K562 (cell line): ENCODE results near the gene NSUN6. TPM values are rescaled to one million over a fixed set of nuclear protein-coding genes. Genes with fewer than 3 reads are reported as not detected.
A peak's percentile ranks its signal among the peaks of the same experiment; 100 is the strongest.

ENCODE experiments used
- ARNT ChIP-seq, 2 experiments: fragments of 450-650 bp; IDR thresholded peaks; 2 replicates each; pipeline ENCODE4 v1.6.1; 2016; ENCODE audit warnings: mild to moderate bottlenecking in 1 of 2
- BRD4 ChIP-seq: fragments of 200-600 bp; sonication (generic); IDR thresholded peaks from 2 replicates; pipeline ENCODE4 v1.6.1; 2017; ENCODE audit warnings: inconsistent platforms
- CBFB ChIP-seq: sonication (generic); formaldehyde crosslinking; IDR thresholded peaks from 2 replicates; pipeline ENCODE4 v1.4.0; 2020; ENCODE audit warnings: mild to moderate bottlenecking, missing genetic modification reagents
- CC2D1A ChIP-seq: fragments of 450-650 bp; IDR thresholded peaks from 2 replicates; pipeline ENCODE4 v1.6.1; 2017; ENCODE audit warnings: mild to moderate bottlenecking
- CREB5 ChIP-seq: fragments of 250-450 bp; sonication (Bioruptor Pico); IDR thresholded peaks from 2 replicates; pipeline ENCODE4 v1.5.0; 2020; ENCODE audit warnings: mild to moderate bottlenecking
- CSDE1 ChIP-seq, 2 experiments: fragments of 450-650 bp; IDR thresholded peaks; 2 replicates each; pipeline ENCODE4 v1.6.1; 2016; ENCODE audit warnings: mild to moderate bottlenecking in 1 of 2
- HDAC3 ChIP-seq: fragments of 450-650 bp; IDR thresholded peaks from 2 replicates; pipeline ENCODE4 v1.6.1; 2018; ENCODE audit warnings: borderline replicate concordance, mild to moderate bottlenecking, moderate library complexity; ENCODE audit not compliant: partially characterized antibody
- HDGF ChIP-seq: fragments of 450-650 bp; IDR thresholded peaks from 2 replicates; pipeline ENCODE4 v1.6.1; 2016
- HOMEZ ChIP-seq: fragments of 250-450 bp; sonication (Bioruptor Pico); IDR thresholded peaks from 2 replicates; pipeline ENCODE4 v1.4.0; 2020; ENCODE audit warnings: mild to moderate bottlenecking, moderate library complexity
- JUN ChIP-seq, 2 experiments: sonication (generic) in 1 of 2; formaldehyde crosslinking in 1 of 2; IDR thresholded peaks; 2 replicates each; pipeline versions ENCODE4 v1.6.1 to v1.8.0; 2012 to 2022; ENCODE audit warnings: borderline replicate concordance in 2 of 2, mild to moderate bottlenecking in 2 of 2, improper control_type of control experiment in 1 of 2, low read depth in 1 of 2, low read length in 1 of 2, missing genetic modification reagents in 1 of 2
- POLR3G ChIP-seq: IDR thresholded peaks from 2 replicates; pipeline ENCODE4 v1.6.1; 2011; ENCODE audit not compliant: insufficient read length, insufficient replicate concordance; ENCODE audit errors: extremely low read depth
- RAD21 ChIP-seq, 2 experiments: fragments of 250-450 bp in 1 of 2; fragments of 450-650 bp in 1 of 2; sonication (Bioruptor Pico) in 1 of 2; formaldehyde crosslinking in 1 of 2; IDR thresholded peaks in 1 of 2; conservative IDR thresholded peaks in 1 of 2; 2 replicates each; pipeline versions ENCODE4 v1.4.0 to v1.8.0; 2020 to 2022; ENCODE audit warnings: mild to moderate bottlenecking in 2 of 2, moderate library complexity in 1 of 2
- SMARCC2 ChIP-seq: fragments of 450-650 bp; IDR thresholded peaks from 2 replicates; pipeline ENCODE4 v1.6.1; 2017; ENCODE audit warnings: antibody characterized with exemption, moderate library complexity, mild to moderate bottlenecking, low read depth
- SRSF7 ChIP-seq: fragments of 200-400 bp; formaldehyde crosslinking; optimal IDR thresholded peaks from 2 replicates; pipeline ENCODE3; 2017; ENCODE audit warnings: mild to moderate bottlenecking, low read depth, low read length
- ZNF175 ChIP-seq: fragments of 200-800 bp; sonication (Bioruptor generic); IDR thresholded peaks from 2 replicates; pipeline ENCODE4 v1.6.1; 2016; ENCODE audit warnings: low read depth, mild to moderate bottlenecking, missing genetic modification characterization, missing compliant biosample characterization
- ZNF444 ChIP-seq: fragments of 250-450 bp; sonication (Bioruptor Pico); IDR thresholded peaks from 2 replicates; pipeline ENCODE4 v1.4.0; 2020; ENCODE audit warnings: mild to moderate bottlenecking, moderate library complexity
- polyA plus RNA-seq, 8 experiments: library from polyadenylated mRNA; depleted of rRNA in 4 of 8; stranded (reverse) in 5 of 8; unstranded in 3 of 8; fragments of >200 nt; fragmentation: Nextera tagmentation in 2 of 8; fragmentation: Illumina TruSeq in 1 of 8; extraction: Ambion mirVana in 2 of 8; extraction: Trizol in 1 of 8; gene quantifications; 2 replicates each; pipeline versions ENCODE4 v1.2.1 to v1.2.3, GENCODE V29; 2011 to 2014; ENCODE audit warnings: inconsistent platforms in 1 of 8, missing spikeins in 1 of 8
- total RNA-seq, 7 experiments: library from RNA; depleted of rRNA in 6 of 7; stranded (reverse); fragments of >200 nt in 6 of 7; fragmentation: Illumina TruSeq in 2 of 7; extraction: Trizol in 2 of 7; gene quantifications; 2 replicates each; pipeline versions ENCODE4 v1.2.1 to v1.2.3, GENCODE V29; 2011 to 2021; ENCODE audit warnings: low replicate concordance in 1 of 7
- TF ChIP-seq, protein P1 (sequence below): fragments of 250-450 bp; sonication (Bioruptor Pico); IDR thresholded peaks from 2 replicates; pipeline ENCODE4 v1.8.0; 2022; ENCODE audit warnings: inconsistent platforms
- TF ChIP-seq, protein P2 (sequence below): fragments of 250-450 bp; sonication (Bioruptor Pico); IDR thresholded peaks from 2 replicates; pipeline ENCODE4 v1.4.0; 2020; ENCODE audit warnings: mild to moderate bottlenecking, moderate library complexity, borderline replicate concordance
- TF ChIP-seq, protein P3 (sequence below): sonication (generic); formaldehyde crosslinking; IDR thresholded peaks from 2 replicates; pipeline ENCODE4 v1.8.1; 2023; ENCODE audit warnings: mild to moderate bottlenecking, missing genetic modification reagents

NSUN6 gene
- total and polyA plus RNA-seq, 9 of the 15 experiments (the other 6 are each of a cell fraction or from before 2014, with no cell fraction given): 12.5 to 33.1 (median 24.2) TPM

DNA sequence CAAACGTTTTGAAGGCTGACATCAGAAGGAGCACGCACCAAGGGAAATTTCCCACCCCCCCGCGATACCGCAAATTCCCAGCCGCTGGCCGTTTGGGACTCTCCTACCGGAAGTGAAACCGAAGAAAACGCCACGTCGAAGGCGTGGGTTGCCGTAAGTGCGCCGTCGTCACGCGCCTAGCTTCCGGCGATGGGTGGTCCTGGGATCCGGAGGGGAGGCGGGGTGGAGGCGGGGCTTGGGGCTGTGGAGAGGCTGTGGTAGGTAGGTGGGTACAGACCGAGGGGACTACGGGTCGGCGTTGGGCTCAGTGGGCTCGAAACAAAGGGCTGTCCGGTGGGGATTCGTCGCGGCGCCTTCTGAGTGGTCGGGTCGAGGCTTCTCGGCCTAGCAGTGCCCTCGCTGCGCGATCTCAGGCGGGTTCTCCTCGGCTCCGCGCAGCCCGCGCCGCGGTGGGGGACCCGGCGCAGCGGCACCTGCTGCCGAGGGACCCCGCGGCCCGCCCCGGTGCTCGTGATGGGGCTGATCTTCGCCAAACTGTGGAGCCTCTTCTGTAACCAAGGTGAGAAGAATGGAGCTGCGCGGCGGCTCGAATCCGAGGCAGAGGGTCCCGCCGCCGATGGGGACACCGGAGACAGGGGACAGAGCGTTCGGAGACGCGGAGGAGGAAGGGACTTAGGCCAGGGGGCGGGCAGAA, 7.9 kb upstream of the NSUN6 start, which contains the start of gene ARL5B (continued):
- TF ChIP-seq HDGF (no peak), CC2D1A (peak; percentile 28; the same call in 1 of the 2 replicates), BRD4 (no peak), ZNF444 (no peak), SMARCC2 (no peak), CSDE1 (IDR thresholded peaks at IDR 0.05) (no peak), CREB5 (no peak), SRSF7 (no peak), ARNT (IDR thresholded peaks at IDR 0.05) (no peak), POLR3G (no peak), HOMEZ (CRISPR knock-in tag) (no peak), HDAC3 (no peak), CBFB (no peak), ZNF175 (no peak), RAD21 (CRISPR knock-in tag; conservative IDR thresholded peaks at IDR 0.05 in 1 of 2, IDR thresholded peaks at IDR 0.05 in 1 of 2) (no peak), JUN (IDR thresholded peaks at IDR 0.05; ENCODE audit: borderline replicate concordance, low read depth, low read length) (no peak), JUN (CRISPR knock-in tag; IDR thresholded peaks at IDR 0.05; ENCODE audit: borderline replicate concordance) (no peak)
- TF ChIP-seq, protein P1, sequence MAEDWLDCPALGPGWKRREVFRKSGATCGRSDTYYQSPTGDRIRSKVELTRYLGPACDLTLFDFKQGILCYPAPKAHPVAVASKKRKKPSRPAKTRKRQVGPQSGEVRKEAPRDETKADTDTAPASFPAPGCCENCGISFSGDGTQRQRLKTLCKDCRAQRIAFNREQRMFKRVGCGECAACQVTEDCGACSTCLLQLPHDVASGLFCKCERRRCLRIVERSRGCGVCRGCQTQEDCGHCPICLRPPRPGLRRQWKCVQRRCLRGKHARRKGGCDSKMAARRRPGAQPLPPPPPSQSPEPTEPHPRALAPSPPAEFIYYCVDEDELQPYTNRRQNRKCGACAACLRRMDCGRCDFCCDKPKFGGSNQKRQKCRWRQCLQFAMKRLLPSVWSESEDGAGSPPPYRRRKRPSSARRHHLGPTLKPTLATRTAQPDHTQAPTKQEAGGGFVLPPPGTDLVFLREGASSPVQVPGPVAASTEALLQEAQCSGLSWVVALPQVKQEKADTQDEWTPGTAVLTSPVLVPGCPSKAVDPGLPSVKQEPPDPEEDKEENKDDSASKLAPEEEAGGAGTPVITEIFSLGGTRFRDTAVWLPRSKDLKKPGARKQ (CRISPR knock-in tag): no peak
- TF ChIP-seq, protein P2, sequence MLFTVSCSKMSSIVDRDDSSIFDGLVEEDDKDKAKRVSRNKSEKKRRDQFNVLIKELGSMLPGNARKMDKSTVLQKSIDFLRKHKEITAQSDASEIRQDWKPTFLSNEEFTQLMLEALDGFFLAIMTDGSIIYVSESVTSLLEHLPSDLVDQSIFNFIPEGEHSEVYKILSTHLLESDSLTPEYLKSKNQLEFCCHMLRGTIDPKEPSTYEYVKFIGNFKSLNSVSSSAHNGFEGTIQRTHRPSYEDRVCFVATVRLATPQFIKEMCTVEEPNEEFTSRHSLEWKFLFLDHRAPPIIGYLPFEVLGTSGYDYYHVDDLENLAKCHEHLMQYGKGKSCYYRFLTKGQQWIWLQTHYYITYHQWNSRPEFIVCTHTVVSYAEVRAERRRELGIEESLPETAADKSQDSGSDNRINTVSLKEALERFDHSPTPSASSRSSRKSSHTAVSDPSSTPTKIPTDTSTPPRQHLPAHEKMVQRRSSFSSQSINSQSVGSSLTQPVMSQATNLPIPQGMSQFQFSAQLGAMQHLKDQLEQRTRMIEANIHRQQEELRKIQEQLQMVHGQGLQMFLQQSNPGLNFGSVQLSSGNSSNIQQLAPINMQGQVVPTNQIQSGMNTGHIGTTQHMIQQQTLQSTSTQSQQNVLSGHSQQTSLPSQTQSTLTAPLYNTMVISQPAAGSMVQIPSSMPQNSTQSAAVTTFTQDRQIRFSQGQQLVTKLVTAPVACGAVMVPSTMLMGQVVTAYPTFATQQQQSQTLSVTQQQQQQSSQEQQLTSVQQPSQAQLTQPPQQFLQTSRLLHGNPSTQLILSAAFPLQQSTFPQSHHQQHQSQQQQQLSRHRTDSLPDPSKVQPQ (CRISPR knock-in tag): no peak
- TF ChIP-seq, protein P3, sequence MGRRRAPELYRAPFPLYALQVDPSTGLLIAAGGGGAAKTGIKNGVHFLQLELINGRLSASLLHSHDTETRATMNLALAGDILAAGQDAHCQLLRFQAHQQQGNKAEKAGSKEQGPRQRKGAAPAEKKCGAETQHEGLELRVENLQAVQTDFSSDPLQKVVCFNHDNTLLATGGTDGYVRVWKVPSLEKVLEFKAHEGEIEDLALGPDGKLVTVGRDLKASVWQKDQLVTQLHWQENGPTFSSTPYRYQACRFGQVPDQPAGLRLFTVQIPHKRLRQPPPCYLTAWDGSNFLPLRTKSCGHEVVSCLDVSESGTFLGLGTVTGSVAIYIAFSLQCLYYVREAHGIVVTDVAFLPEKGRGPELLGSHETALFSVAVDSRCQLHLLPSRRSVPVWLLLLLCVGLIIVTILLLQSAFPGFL (CRISPR knock-in tag): no peak
